Measurements from ENCODE around the gene NEK10.

Gene NEK10

GRCh38 chr3:27193056-27193455 lies 176.1 kb downstream of the NEK10 start:
- no peaks in the 10 kb centered on the region for H3K4me1 ChIP-seq (ENCODE audit: insufficient read depth, low read length)
- H3K27me3 ChIP-seq (ENCODE audit: insufficient read depth, low read length) = no peaks in the 10 kb centered on the region
- no peaks in the 10 kb centered on the region for H3K36me3 ChIP-seq (ENCODE audit: insufficient read depth, low read length)
- H3K4me3 ChIP-seq (ENCODE audit: low read length) = no peak overlapping the region
- H2AFZ ChIP-seq (ENCODE audit: low read depth, low read length) = no peak overlapping the region
- H3K9me3 ChIP-seq (ENCODE audit: low read length) = no peaks in the 10 kb centered on the region

GRCh38 chr3:27186013-27186412 lies 183.2 kb downstream of the NEK10 start:
- H2AFZ ChIP-seq (ENCODE audit: low read depth, low read length) = no peak overlapping the region
- no peaks in the 10 kb centered on the region for H3K4me1 ChIP-seq (ENCODE audit: insufficient read depth, low read length)
- H3K27me3 ChIP-seq (ENCODE audit: insufficient read depth, low read length) = no peaks in the 10 kb centered on the region
- H3K4me3 ChIP-seq (ENCODE audit: low read length) = no peak overlapping the region
- H3K36me3 ChIP-seq (ENCODE audit: insufficient read depth, low read length) = no peaks in the 10 kb centered on the region
- no peaks in the 10 kb centered on the region for H3K9me3 ChIP-seq (ENCODE audit: low read length)

GRCh38 chr3:27185231-27185989 lies 183.8 kb downstream of the NEK10 start:
- no peak overlapping the region for H3K4me3 ChIP-seq (ENCODE audit: low read length)
- no peaks in the 10 kb centered on the region for H3K9me3 ChIP-seq (ENCODE audit: low read length)
- H3K27me3 ChIP-seq (ENCODE audit: insufficient read depth, low read length) = no peaks in the 10 kb centered on the region
- H3K36me3 ChIP-seq (ENCODE audit: insufficient read depth, low read length) = no peaks in the 10 kb centered on the region
- H2AFZ ChIP-seq (ENCODE audit: low read depth, low read length) = no peak overlapping the region
- H3K4me1 ChIP-seq (ENCODE audit: insufficient read depth, low read length) = no peaks in the 10 kb centered on the region

- Histone ChIP-seq H3K9me3 (ENCODE audit: low read length) (no peaks in the 10 kb centered on the region), H3K4me1 (ENCODE audit: insufficient read depth, low read length) (no peaks in the 10 kb centered on the region), H3K36me3 (ENCODE audit: insufficient read depth, low read length) (no peaks in the 10 kb centered on the region), H3K27me3 (ENCODE audit: insufficient read depth, low read length) (no peaks in the 10 kb centered on the region), H2AFZ (ENCODE audit: low read depth, low read length) (no peak overlapping the region), H3K4me3 (ENCODE audit: low read length) (no peak overlapping the region)
These were observed 184.9 kb downstream of the NEK10 start for GRCh38 chr3:27184261-27184660.

GRCh38 chr3:27176256-27176655 lies 192.9 kb downstream of the NEK10 start:
- no peaks in the 10 kb centered on the region for H3K4me1 ChIP-seq (ENCODE audit: insufficient read depth, low read length)
- H3K4me3 ChIP-seq (ENCODE audit: low read length) = no peak overlapping the region
- H2AFZ ChIP-seq (ENCODE audit: low read depth, low read length) = no peak overlapping the region
- no peaks in the 10 kb centered on the region for H3K27me3 ChIP-seq (ENCODE audit: insufficient read depth, low read length)
- no peaks in the 10 kb centered on the region for H3K36me3 ChIP-seq (ENCODE audit: insufficient read depth, low read length)
- no peaks in the 10 kb centered on the region for H3K9me3 ChIP-seq (ENCODE audit: low read length)

GRCh38 chr3:27174530-27174929 lies 194.7 kb downstream of the NEK10 start:
- Histone ChIP-seq H2AFZ (ENCODE audit: low read depth, low read length) (no peak overlapping the region), H3K9me3 (ENCODE audit: low read length) (no peaks in the 10 kb centered on the region), H3K4me1 (ENCODE audit: insufficient read depth, low read length) (no peaks in the 10 kb centered on the region), H3K27me3 (ENCODE audit: insufficient read depth, low read length) (no peaks in the 10 kb centered on the region), H3K36me3 (ENCODE audit: insufficient read depth, low read length) (no peaks in the 10 kb centered on the region), H3K4me3 (ENCODE audit: low read length) (no peak overlapping the region)

GRCh38 chr3:27171113-27171512 lies 198.1 kb downstream of the NEK10 start:
- Histone ChIP-seq H3K9me3 (ENCODE audit: low read length) (no peaks in the 10 kb centered on the region), H2AFZ (ENCODE audit: low read depth, low read length) (no peak overlapping the region), H3K4me1 (ENCODE audit: insufficient read depth, low read length) (peaks cover 13% of the 10 kb centered on the region), H3K36me3 (ENCODE audit: insufficient read depth, low read length) (no peaks in the 10 kb centered on the region), H3K27me3 (ENCODE audit: insufficient read depth, low read length) (no peaks in the 10 kb centered on the region), H3K4me3 (ENCODE audit: low read length) (no peak overlapping the region)

GRCh38 chr3:27166888-27167287 lies 202.3 kb downstream of the NEK10 start:
- H3K9me3 ChIP-seq (ENCODE audit: low read length) = no peaks in the 10 kb centered on the region
- no peak overlapping the region for H3K4me3 ChIP-seq (ENCODE audit: low read length)
- no peak overlapping the region for H2AFZ ChIP-seq (ENCODE audit: low read depth, low read length)
- H3K27me3 ChIP-seq (ENCODE audit: insufficient read depth, low read length) = no peaks in the 10 kb centered on the region
- H3K4me1 ChIP-seq (ENCODE audit: insufficient read depth, low read length) = peaks cover 19% of the 10 kb centered on the region
- no peaks in the 10 kb centered on the region for H3K36me3 ChIP-seq (ENCODE audit: insufficient read depth, low read length)

- Histone ChIP-seq H3K4me1 (ENCODE audit: insufficient read depth, low read length) (peaks cover 19% of the 10 kb centered on the region), H3K36me3 (ENCODE audit: insufficient read depth, low read length) (no peaks in the 10 kb centered on the region), H2AFZ (ENCODE audit: low read depth, low read length) (no peak overlapping the region), H3K9me3 (ENCODE audit: low read length) (no peaks in the 10 kb centered on the region), H3K27me3 (ENCODE audit: insufficient read depth, low read length) (no peaks in the 10 kb centered on the region), H3K4me3 (ENCODE audit: low read length) (no peak overlapping the region)
These were observed 203.9 kb downstream of the NEK10 start for GRCh38 chr3:27165321-27165721.

- Histone ChIP-seq H3K9me3 (ENCODE audit: low read length) (no peaks in the 10 kb centered on the region), H3K4me3 (ENCODE audit: low read length) (no peak overlapping the region), H3K36me3 (ENCODE audit: insufficient read depth, low read length) (no peaks in the 10 kb centered on the region), H3K27me3 (ENCODE audit: insufficient read depth, low read length) (no peaks in the 10 kb centered on the region), H3K4me1 (ENCODE audit: insufficient read depth, low read length) (peaks cover 6% of the 10 kb centered on the region), H2AFZ (ENCODE audit: low read depth, low read length) (no peak overlapping the region)
These were observed 208.3 kb downstream of the NEK10 start for GRCh38 chr3:27160779-27161287.

GRCh38 chr3:27160146-27160545 lies 209.0 kb downstream of the NEK10 start:
- Histone ChIP-seq H3K4me3 (ENCODE audit: low read length) (no peak overlapping the region), H3K9me3 (ENCODE audit: low read length) (no peaks in the 10 kb centered on the region), H3K27me3 (ENCODE audit: insufficient read depth, low read length) (no peaks in the 10 kb centered on the region), H2AFZ (ENCODE audit: low read depth, low read length) (no peak overlapping the region), H3K4me1 (ENCODE audit: insufficient read depth, low read length) (peaks cover 1% of the 10 kb centered on the region), H3K36me3 (ENCODE audit: insufficient read depth, low read length) (no peaks in the 10 kb centered on the region)

- Histone ChIP-seq H3K4me3 (ENCODE audit: low read length) (no peak overlapping the region), H3K36me3 (ENCODE audit: insufficient read depth, low read length) (no peaks in the 10 kb centered on the region), H3K9me3 (ENCODE audit: low read length) (no peaks in the 10 kb centered on the region), H3K27me3 (ENCODE audit: insufficient read depth, low read length) (no peaks in the 10 kb centered on the region), H2AFZ (ENCODE audit: low read depth, low read length) (no peak overlapping the region), H3K4me1 (ENCODE audit: insufficient read depth, low read length) (no peaks in the 10 kb centered on the region)
These were observed 222.0 kb downstream of the NEK10 start for GRCh38 chr3:27147215-27147614.

GRCh38 chr3:27146786-27147185 lies 222.4 kb downstream of the NEK10 start:
- no peaks in the 10 kb centered on the region for H3K9me3 ChIP-seq (ENCODE audit: low read length)
- H3K36me3 ChIP-seq (ENCODE audit: insufficient read depth, low read length) = no peaks in the 10 kb centered on the region
- no peaks in the 10 kb centered on the region for H3K27me3 ChIP-seq (ENCODE audit: insufficient read depth, low read length)
- no peak overlapping the region for H2AFZ ChIP-seq (ENCODE audit: low read depth, low read length)
- H3K4me1 ChIP-seq (ENCODE audit: insufficient read depth, low read length) = no peaks in the 10 kb centered on the region
- H3K4me3 ChIP-seq (ENCODE audit: low read length) = no peak overlapping the region

- H3K4me1 ChIP-seq (ENCODE audit: insufficient read depth, low read length) = no peaks in the 10 kb centered on the region
- no peak overlapping the region for H2AFZ ChIP-seq (ENCODE audit: low read depth, low read length)
- no peaks in the 10 kb centered on the region for H3K27me3 ChIP-seq (ENCODE audit: insufficient read depth, low read length)
- H3K4me3 ChIP-seq (ENCODE audit: low read length) = no peak overlapping the region
- no peaks in the 10 kb centered on the region for H3K9me3 ChIP-seq (ENCODE audit: low read length)
- no peaks in the 10 kb centered on the region for H3K36me3 ChIP-seq (ENCODE audit: insufficient read depth, low read length)
These were observed 223.5 kb downstream of the NEK10 start for GRCh38 chr3:27145719-27146118.

All from neuron (in vitro differentiated cells).